ENCODE data around the gene AGA. TPM values are rescaled to one million over a fixed set of nuclear protein-coding genes. Genes with fewer than 3 reads are reported as not detected.

Gene AGA
- total and polyA plus RNA-seq, 2 of the 13 experiments (the other 11 are each of a cell fraction or from before 2014, with no cell fraction given): 21.9 to 22.3 TPM

GRCh38 chr4:177453116-177453515, 10.9 kb upstream of the AGA start:
- Histone ChIP-seq H3K79me2 (ENCODE audit: insufficient read depth, low read length) (no peaks in the 10 kb centered on the region), H3K9me3 (ENCODE audit: low read length) (no peaks in the 10 kb centered on the region), H3K36me3 (replicated peaks in 1 of 2; ENCODE audit: control insufficient read depth in 1 of 2, insufficient read depth in 2 of 2, low read length in 2 of 2) (no peaks in the 10 kb centered on the region), H3K27ac (ENCODE audit: extremely low read length, insufficient read depth, low read length) (no peak overlapping the region), H2AFZ (ENCODE audit: low read length) (no peak overlapping the region), H3K4me3 (replicated peaks in 1 of 3; ENCODE audit: insufficient read depth in 1 of 3, low read depth in 2 of 3, low read length in 3 of 3) (no peak overlapping the region), H3K4me1 (ENCODE audit: insufficient read depth, low read length) (no peaks in the 10 kb centered on the region), H3K27me3 (ENCODE audit: control insufficient read depth in 1 of 2, insufficient read depth in 2 of 2, low read length in 2 of 2) (no peaks in the 10 kb centered on the region), H4K20me1 (ENCODE audit: insufficient read depth, low read length) (no peaks in the 10 kb centered on the region), H3K4me2 (ENCODE audit: low read depth, low read length) (no peak overlapping the region), H3K9ac (ENCODE audit: insufficient read depth, low read depth, low read length) (no peak overlapping the region)
- POLR2A ChIA-PET: no interaction called here
- TF ChIP-seq FOXK2 (IDR thresholded peaks at IDR 0.05): no peak
- no peak for TF ChIP-seq ZNF589 (CRISPR knock-in tag; conservative IDR thresholded peaks at IDR 0.05)
- TF ChIP-seq HNRNPK (IDR thresholded peaks at IDR 0.05; ENCODE audit: low read depth, low read length, poor library complexity, severe bottlenecking): peak; percentile 94
- in situ Hi-C loops (cut with HindIII; ENCODE audit: extremely low pct_ligation_motif_present, low pct_unique_long_range_greater_than_20kb) (no loop called here), intact Hi-C loops (cut with micrococcal nuclease; ENCODE audit: unreplicated experiment) (no loop called here)
- ATAC-seq (no peak), FAIRE-seq (no peak), DNase-seq (ENCODE audit: low spot score) (no peak)
- CTCF ChIA-PET (ENCODE audit: low intra/inter-chr PET ratio, low total read pairs): no interaction called here
- BruUV-seq (replicated peaks): no TSS peak

DNA sequence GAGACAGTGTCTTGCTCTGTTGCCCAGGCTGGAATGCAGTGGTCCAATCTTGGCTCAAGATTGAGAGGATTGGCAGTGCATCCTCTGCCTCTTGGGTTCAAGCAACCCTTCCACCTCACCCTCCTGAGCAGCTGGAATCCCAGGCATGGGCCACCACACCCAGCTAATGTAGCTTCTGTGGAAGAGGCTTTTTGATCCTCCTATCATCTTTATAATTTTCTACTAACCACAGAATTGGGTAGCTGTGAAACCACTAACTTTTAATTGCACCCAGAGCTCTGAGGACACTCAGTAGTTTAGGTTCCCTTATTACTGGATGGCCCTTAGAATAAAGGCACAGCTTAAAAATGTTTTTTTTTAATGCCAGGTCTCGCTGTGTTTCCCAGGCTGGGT, 8.9 kb upstream of the AGA start:
- H4K20me1 ChIP-seq (ENCODE audit: insufficient read depth, low read length): no peaks in the 10 kb centered on the region
- no peak overlapping the region for H3K4me2 ChIP-seq (ENCODE audit: low read depth, low read length)
- intact Hi-C loops (cut with micrococcal nuclease; ENCODE audit: unreplicated experiment) (no loop called here), in situ Hi-C loops (cut with HindIII; ENCODE audit: extremely low pct_ligation_motif_present, low pct_unique_long_range_greater_than_20kb) (no loop called here)
- H3K9me3 ChIP-seq (ENCODE audit: low read length): no peaks in the 10 kb centered on the region
- no peaks in the 10 kb centered on the region for H3K27me3 ChIP-seq (ENCODE audit: control insufficient read depth in 1 of 2, insufficient read depth in 2 of 2, low read length in 2 of 2)
- no TSS peak for BruUV-seq (replicated peaks)
- 0% methylated on average over 1 of the region's 1 CpG for WGBS (ENCODE audit: low lambda C conversion rate)
- CTCF ChIA-PET (ENCODE audit: low intra/inter-chr PET ratio, low total read pairs): no interaction called here
- FAIRE-seq (no peak), ATAC-seq (no peak), DNase-seq (ENCODE audit: low spot score) (no peak)
- no peak overlapping the region for H3K27ac ChIP-seq (ENCODE audit: extremely low read length, insufficient read depth, low read length)
- no peak overlapping the region for H2AFZ ChIP-seq (ENCODE audit: low read length)
- POLR2A ChIA-PET: interaction anchor here (0.7 kb wide), 1 partner anchor 9 kb away, joined by 5 read pairs; the partner anchor contains the start of gene AGA
- H3K4me3 ChIP-seq (replicated peaks in 1 of 3; ENCODE audit: insufficient read depth in 1 of 3, low read depth in 2 of 3, low read length in 3 of 3): no peak overlapping the region
- no peak overlapping the region for H3K9ac ChIP-seq (ENCODE audit: insufficient read depth, low read depth, low read length)
- H3K4me1 ChIP-seq (ENCODE audit: insufficient read depth, low read length): no peaks in the 10 kb centered on the region
- H3K79me2 ChIP-seq (ENCODE audit: insufficient read depth, low read length): no peaks in the 10 kb centered on the region
- H3K36me3 ChIP-seq (replicated peaks in 1 of 2; ENCODE audit: control insufficient read depth in 1 of 2, insufficient read depth in 2 of 2, low read length in 2 of 2): no peaks in the 10 kb centered on the region
- TF ChIP-seq ZSCAN12 (CRISPR knock-in tag; IDR thresholded peaks at IDR 0.05) (no peak), ZNF317 (CRISPR knock-in tag; IDR thresholded peaks at IDR 0.05) (no peak), ZNF160 (CRISPR knock-in tag; IDR thresholded peaks at IDR 0.05) (no peak), TAF1 (CRISPR knock-in tag; IDR thresholded peaks at IDR 0.05) (no peak), ZNF354B (CRISPR knock-in tag; IDR thresholded peaks at IDR 0.05) (no peak), KMT2A (CRISPR knock-in tag; IDR thresholded peaks at IDR 0.05) (no peak), TGIF2 (CRISPR knock-in tag; IDR thresholded peaks at IDR 0.05) (no peak)
- TF ChIP-seq, protein P1, sequence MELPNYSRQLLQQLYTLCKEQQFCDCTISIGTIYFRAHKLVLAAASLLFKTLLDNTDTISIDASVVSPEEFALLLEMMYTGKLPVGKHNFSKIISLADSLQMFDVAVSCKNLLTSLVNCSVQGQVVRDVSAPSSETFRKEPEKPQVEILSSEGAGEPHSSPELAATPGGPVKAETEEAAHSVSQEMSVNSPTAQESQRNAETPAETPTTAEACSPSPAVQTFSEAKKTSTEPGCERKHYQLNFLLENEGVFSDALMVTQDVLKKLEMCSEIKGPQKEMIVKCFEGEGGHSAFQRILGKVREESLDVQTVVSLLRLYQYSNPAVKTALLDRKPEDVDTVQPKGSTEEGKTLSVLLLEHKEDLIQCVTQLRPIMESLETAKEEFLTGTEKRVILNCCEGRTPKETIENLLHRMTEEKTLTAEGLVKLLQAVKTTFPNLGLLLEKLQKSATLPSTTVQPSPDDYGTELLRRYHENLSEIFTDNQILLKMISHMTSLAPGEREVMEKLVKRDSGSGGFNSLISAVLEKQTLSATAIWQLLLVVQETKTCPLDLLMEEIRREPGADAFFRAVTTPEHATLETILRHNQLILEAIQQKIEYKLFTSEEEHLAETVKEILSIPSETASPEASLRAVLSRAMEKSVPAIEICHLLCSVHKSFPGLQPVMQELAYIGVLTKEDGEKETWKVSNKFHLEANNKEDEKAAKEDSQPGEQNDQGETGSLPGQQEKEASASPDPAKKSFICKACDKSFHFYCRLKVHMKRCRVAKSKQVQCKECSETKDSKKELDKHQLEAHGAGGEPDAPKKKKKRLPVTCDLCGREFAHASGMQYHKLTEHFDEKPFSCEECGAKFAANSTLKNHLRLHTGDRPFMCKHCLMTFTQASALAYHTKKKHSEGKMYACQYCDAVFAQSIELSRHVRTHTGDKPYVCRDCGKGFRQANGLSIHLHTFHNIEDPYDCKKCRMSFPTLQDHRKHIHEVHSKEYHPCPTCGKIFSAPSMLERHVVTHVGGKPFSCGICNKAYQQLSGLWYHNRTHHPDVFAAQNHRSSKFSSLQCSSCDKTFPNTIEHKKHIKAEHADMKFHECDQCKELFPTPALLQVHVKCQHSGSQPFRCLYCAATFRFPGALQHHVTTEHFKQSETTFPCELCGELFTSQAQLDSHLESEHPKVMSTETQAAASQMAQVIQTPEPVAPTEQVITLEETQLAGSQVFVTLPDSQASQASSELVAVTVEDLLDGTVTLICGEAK (IDR thresholded peaks at IDR 0.05): no peak
- TF ChIP-seq, protein P1 (CRISPR knock-in tag; IDR thresholded peaks at IDR 0.05): no peak

Measured in HepG2 (cell line).